Skin epidermis (tissue), 12 donors: ENCODE results near the gene GMIP.

Experiments
- H3K27ac ChIP-seq, 21 experiments: fragments of 200-600 bp; sonication (generic) in 11 of 21; one replicate each; pipeline ENCODE4 v1.5.0; 2020; ENCODE audit warnings: mild to moderate bottlenecking in 3 of 21, inconsistent platforms in 2 of 21, moderate library complexity in 2 of 21
- H3K4me3 ChIP-seq, 7 experiments: fragments of 200-600 bp; sonication (generic) in 2 of 7; one replicate each; pipeline ENCODE4 v1.5.0; 2020; ENCODE audit warnings: inconsistent platforms in 2 of 7, mild to moderate bottlenecking in 2 of 7, moderate library complexity in 1 of 7

The GMIP gene

DNA sequence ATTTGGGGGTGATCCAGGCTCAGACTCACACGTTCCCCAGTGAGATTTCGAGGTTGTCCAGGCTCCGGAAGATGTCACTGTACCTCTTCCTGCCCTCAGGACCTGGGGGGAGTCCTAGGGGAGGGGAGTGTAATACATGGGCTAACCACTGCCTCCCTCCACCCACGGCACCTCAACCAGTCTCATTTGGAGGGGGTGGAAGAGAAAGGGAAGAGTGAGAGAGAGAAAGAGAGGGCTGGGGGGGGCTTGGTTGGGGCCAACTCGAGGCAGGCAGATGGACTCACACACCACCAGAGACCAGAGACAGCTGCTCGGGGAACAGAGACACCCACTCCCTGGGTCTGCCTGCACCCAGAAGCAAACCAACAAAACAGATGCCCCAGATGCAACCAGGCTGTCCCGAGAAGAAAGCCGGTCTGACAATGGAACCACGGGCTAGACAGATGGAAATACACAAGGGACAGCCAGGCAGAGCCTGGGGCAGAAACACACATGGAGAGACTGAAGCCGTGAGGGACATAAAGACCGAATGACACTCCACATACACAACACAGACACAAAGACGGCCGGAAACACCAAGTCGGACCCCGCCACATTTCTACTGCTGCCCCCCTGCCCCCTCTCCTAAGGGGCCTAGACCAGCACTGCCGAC is 825 bp downstream of the GMIP start:
- H3K4me3 ChIP-seq: peak overlapping the region; percentile 72 to 97 (median 85)
- H3K27ac ChIP-seq: peak overlapping the region; percentile 59 to 97 (median 88)

DNA sequence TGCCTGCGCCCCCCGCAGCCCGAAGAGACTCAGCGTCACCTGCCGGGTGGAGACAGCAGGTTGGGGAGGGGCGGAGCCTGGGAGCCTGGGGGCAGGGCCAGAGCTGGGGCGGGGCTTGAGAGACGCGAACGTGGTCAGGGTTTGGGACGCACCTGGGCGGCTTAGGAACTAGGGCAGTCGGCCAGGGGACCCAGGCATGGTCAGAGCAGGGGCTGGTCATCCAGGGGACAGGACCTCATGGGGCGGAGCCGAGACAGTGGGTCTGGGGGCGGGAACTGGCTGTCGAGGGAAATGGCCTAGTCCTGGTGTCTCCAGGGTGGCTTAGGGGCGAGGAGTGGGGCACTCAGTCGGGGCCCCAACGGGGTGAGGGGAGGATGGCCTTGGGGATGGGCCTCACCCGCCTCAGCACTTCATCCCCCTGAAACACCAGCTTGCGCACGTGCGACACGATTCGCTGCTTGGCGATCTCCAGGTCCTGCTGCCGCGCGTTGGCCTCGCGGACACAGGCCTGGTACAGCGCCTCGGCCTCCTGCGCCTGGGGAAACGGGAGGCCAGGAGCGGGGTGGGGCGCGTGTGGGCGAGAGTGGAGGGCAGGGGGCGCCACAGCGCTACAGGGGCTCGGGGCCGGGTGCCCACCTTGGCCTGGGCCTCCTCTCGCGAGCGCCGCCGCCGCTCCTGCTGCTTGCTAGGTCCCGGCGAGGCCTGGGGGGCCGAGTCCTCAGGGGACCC is 5.8 kb downstream of the GMIP start:
- H3K27ac ChIP-seq: no peak overlapping the region
- H3K4me3 ChIP-seq: no peak overlapping the region

DNA sequence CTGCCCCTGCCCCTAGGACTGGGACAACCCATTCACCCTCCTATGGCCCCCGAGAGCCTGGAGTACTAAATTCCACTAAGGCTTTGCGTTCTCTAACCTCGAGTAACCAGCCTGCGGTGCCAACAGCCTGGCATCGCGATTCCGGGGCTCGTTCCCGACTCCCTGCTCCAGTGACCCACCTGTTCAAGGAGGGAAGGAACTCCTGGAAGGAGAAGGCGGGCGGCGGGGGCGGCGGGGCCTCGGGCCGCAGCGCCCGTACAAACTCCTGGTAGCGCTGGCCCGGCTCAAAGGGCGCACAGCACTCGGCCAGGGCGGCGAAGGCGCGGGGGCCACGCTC is 6.3 kb downstream of the GMIP start:
- H3K27ac ChIP-seq: no peak overlapping the region
- no peak overlapping the region for H3K4me3 ChIP-seq

DNA sequence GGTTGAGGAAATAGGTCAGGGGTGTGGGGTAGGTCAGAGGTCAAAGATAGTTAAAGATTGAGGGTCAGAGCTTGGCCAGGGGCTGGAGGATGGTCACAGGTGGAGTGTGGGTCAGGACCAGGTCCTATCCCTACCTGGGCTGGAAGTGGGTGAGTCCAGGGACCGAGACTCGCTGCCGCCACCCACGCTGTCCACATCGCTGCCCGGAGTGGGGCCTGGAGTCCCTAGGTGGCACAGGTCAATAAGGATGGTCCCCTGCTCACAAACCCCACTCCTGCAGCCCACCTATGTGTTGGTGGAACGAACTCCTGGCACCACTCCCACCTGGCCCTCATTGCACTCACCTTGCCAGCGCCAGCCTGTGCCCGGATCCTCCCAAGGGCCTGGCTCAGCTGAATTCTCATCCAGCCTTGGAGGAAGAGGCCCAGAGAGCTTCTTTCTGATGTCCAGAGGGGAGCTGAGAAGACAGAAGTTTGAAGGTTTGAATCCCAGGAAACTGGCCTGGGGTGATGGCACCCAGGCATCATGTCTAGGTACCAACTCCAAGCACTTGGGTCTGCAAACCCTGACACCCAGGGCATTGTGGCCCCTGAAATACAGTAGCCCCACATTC is 6.8 kb downstream of the GMIP start:
- no peak overlapping the region for H3K4me3 ChIP-seq
- no peak overlapping the region for H3K27ac ChIP-seq

DNA sequence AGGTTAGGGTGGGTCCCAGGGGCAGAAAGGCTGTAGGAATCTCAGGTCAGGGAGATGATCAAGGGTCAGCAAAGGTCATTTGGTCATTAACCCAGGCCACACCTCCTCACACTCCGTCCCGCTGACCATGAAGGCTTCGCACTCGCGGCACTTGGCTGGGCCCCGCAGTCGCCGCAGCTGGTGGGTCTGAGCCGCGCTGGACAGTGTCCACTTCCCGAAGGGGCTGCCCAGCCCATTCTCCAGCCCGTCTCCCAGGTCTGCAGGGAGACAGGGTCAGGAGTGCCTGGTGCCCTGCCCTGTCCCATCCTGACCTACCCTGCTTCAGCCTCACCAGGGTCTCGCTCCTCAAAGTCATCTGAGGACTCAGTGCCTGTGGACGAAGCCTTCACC is 8.1 kb downstream of the GMIP start:
- Histone ChIP-seq H3K4me3 (no peak overlapping the region), H3K27ac (no peak overlapping the region)

DNA sequence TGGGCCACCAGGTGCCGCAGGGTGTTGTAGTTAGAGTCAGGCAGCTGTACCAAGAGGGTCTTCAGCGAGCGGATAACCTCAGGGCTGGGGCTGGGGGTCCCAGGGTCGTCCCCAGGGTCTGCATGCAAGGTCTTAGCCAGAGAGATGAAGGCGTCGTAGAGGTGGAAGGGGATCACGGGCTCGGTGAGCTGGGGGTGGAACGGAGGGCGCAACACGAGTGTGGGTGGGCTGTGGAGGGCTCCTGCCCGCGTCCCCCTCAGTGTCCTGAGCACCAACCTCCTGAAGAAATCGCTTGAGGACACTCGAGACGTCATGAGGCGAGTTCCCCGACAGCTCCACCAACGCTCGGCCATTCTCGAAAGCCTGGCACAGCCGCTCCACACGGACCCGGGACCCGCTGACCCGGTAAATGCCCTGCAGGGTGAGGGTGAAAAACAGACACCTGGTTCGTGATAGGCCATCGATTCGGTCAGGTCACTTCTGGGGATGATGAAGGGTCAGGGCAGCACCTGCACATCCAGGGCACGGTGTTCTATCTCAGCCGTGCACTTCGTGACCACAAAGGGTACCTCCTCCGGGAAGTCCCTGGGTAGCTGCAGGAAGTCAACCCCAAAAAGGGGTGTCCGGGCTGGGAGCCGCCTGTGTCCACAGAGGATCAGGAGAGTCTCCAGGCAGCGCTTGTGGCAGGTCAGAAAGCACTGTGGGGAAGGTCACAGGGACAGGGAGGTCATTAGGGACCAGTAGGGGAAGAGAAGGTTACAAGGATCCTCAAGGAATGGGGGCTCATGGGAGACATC is 8.7 kb downstream of the GMIP start:
- Histone ChIP-seq H3K4me3 (no peak overlapping the region), H3K27ac (no peak overlapping the region)

DNA sequence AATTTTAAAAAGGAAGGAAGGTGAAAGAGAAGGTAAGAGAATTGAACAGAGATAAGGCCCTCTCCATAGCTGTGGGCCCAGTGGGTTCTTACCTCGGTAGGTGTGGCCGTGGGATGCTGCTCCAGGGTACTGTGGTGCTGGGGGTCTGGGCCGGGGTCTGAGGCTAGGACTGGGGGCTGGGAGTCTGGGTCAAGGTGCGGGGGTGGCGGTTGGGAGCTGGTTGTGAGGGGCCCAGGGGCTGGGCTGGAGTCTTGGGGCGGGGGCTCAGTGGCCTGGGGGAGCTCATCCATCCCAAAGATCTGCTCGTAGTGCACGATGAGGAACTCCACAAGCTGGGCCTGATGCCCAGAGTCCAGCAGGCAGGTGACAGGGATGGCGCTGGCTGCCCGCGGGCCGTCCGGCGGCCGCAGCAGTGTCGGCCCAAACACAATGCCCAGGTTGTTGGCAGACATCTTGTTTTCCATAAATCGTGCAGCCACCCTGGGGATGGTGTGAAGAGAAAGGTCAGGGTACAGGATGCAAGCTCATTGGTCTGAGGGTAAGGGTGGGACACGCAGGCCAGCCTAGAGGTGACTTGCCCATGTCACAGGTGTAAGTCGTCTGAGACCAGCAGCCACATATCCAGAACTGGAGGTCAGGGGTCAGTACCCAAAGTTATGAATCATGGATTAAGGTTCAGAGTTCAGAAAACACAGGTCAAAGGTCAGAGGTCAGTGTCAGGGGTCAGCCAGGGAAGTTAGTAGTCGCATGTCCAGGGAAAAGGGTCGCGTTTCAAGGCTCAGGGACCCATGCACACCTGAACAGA is 9.5 kb downstream of the GMIP start:
- Histone ChIP-seq H3K27ac (no peak overlapping the region), H3K4me3 (no peak overlapping the region)

DNA sequence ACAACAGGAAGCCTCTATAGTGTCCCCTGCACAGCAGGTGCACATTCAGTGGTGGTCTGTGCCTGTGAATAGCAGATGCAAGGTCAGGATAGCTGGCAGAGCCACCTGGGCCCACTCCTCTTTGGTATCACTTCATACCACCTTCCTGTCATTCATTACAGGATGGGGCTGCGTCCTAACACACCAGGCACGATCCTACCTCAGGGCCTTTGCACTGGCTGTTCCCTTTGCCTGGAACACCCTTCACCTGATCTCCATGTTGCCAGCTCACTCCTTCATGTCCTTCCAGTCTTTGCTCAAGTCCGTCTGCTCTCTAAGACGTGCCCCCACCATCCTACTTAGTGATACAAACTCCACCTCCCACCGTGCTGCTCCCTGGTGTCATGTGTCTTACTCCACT is 10.8 kb downstream of the GMIP start:
- Histone ChIP-seq H3K4me3 (no peak overlapping the region), H3K27ac (no peak overlapping the region)

DNA sequence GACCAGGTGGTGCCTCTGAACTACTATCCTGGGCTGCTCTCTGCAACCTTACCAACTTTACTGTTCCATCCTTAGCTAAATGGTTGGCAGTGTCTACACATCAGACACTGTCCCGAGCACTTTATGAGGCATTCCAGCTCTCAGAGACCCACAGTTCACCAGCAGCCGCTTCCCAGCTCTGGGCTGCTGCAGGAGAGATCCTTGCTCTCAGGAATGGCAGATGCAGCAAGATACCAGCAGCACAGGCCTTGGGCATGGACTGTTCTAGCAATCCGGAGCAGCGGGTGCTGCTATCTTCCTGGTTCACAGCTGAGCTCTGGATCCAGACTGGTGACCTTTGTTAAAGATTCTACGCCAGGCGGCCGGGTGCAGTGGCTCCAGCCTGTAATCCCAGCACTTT is 12.1 kb downstream of the GMIP start:
- H3K27ac ChIP-seq: no peak overlapping the region
- H3K4me3 ChIP-seq: no peak overlapping the region

DNA sequence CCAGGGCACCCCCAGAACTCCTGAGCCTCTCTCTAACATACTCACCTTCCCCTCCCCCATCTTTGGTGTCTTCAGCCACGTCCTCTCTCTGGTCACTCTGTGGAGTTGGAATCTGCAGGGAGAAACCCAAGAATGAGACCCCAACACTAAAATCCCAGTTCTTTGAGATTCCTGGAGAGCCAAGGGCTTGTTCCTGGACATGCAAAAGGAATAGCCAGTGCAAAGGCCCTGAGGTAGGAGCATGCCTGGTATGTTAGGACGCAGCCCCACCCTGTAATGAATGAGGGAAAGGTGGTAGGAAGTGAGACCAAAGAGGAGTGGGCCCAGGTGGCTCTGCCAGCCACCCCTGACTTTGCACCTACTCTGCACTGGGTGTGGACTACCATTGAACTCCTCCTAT is 13.0 kb downstream of the GMIP start:
- Histone ChIP-seq H3K27ac (no peak overlapping the region), H3K4me3 (no peak overlapping the region)

DNA sequence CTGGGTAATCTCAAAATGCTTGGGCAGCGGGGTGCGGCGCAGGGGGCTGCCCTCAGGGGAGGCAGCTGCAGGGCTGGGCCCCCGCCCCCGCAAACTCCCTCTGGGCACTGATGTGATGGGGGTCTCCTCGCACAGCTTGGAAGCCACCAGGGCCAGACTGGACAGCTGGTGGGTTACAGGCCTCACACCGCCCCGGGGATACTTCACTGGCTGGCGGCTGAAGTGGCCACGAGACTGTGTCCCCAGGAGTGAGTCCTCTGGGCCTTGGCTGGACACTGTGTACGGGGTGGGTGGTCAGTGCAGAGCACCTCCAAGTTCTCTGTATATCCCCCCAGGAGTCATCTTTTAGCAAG is 13.4 kb downstream of the GMIP start:
- Histone ChIP-seq H3K27ac (no peak overlapping the region), H3K4me3 (no peak overlapping the region)

DNA sequence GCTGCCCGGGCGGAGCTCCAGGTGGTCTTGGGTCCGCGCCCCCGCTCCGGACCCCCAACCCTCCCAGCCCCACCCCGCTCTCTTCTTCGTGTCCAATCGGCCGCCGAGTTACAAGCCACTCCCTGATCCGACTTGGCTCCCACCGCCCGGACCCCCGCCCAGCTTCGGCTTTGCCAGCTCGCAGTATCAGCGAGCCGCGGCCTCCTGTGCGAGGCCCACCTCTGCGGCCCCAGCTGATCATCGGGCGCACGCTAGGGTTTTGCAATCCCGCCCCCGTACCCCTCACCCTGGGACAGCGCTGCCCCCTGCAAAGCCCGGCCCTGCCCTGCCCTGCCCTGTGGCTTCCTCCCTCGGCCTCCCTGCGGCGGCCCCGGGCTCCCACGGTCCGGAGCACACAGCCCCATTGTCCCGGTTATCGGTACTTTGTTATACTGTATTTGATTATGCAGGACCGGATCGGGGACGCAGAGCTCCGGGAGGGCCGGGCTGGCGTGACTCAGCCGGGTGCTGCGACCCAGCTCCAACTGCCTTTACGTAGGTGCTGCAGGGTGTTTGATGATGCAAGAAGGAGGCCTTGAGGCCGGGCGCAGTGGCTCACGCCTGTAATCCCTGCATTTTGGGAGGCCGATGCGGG is 14.8 kb downstream of the GMIP start:
- peak overlapping the region; percentile 46 to 72 (median 68) for H3K4me3 ChIP-seq

DNA sequence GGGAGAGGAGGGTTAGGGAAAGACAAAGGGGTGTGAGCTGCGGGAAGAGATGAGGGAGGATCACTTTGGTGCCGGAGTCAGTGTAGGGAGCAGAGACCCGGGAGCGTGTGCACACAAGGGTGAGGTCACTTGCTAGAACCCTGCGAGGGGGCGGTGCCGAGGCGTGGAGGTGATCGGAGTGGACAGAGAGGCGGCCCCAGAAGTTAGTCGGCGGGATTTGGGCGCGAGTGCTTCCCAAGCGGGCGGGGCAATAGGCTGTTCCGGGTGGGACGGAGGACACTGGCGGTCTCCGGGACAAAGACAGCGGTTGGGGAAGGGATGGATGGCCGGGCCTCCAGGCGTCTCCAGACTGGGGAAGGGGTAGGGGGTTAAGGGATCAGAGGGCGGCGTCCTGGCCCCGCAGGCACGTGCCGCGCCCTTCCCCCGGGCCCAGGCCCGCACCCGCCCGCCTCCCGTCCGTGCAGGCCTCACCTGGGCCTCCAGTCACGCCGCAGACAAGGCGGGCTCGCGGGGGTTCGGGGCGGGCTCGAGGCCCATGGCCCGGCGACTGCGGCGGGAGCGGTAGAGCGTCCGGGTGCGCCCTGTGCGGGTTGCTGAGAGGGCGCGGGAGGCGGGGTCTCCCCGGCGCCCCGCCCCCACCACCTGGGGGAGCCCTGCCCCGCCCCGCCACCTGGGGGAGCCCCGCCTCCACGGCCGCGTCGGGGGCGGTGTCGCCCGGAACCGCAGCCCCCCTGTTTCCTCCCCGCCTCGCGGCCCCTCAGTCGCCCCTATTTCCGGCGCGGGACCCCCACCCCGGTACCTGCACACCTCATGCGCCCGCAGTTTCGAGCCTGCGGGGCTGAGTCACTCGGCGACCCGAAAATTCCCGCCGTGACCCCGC is 15.6 kb downstream of the GMIP start, which contains the start of gene LPAR2:
TSS of gene LPAR2 (minus strand) at position 600 of the 880 bp plus-strand sequence. CDS start 945 bp downstream, outside the sequence.
- Histone ChIP-seq H3K27ac (peak within 1 kb of the TSS in 20 of 21 experiments; percentile 62 to 94 (median 86)), H3K4me3 (peak within 1 kb of the TSS; percentile 46 to 72 (median 68))

More for the DNA sequence above, 14.8 kb downstream of the GMIP start:
- H3K27ac ChIP-seq: peak overlapping the region in 20 of 21 experiments; percentile 62 to 94 (median 86)

DNA sequence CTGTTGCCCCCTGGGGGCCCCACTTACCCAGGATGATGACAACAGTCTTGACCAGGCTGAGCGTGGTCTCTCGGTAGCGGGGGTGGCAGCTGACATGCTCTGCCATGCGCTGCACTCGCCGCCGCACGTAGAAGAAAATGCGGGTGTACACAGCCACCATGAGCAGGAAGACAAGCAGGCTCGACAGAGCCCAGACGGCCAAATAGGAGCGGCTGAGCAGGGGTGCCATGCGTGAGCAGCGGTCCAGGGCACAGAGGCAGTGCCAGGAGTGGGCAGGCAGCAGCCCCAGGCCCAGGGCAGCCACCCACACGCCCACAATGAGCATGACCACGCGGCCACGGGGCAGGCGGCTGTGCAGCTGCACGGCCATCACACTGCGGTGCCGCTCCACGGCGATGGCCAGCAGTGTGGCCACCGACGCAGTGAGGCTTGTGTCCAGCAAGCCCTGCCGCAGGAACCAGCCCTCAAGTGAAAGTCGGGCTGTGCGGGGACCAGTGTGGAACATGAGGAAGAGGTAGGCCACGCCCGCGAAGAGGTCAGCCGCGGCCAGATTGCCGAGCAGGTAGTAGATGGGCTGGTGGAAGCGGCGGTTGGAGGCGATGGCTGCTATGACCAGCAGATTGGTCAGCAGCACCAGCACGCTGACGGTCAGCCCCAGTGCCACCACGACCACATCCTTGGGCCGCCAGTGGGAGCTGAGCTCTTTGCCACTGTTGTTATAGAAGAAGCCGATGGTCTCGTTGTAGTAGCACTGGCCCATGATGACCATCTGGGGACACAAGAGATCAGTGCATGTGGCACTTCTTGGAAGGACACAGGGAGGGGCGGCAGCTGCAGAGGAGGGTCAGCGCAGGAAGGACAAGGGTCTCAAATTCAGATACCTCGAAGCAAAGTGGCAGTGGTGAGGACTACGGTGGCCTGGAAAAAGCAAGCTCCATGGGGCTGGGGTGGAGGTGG is 16.7 kb downstream of the GMIP start:
- Histone ChIP-seq H3K4me3 (peak overlapping the region in 6 of 7 experiments; percentile 46 to 72 (median 69)), H3K27ac (peak overlapping the region in 9 of 21 experiments; percentile 80 to 91 (median 86))

DNA sequence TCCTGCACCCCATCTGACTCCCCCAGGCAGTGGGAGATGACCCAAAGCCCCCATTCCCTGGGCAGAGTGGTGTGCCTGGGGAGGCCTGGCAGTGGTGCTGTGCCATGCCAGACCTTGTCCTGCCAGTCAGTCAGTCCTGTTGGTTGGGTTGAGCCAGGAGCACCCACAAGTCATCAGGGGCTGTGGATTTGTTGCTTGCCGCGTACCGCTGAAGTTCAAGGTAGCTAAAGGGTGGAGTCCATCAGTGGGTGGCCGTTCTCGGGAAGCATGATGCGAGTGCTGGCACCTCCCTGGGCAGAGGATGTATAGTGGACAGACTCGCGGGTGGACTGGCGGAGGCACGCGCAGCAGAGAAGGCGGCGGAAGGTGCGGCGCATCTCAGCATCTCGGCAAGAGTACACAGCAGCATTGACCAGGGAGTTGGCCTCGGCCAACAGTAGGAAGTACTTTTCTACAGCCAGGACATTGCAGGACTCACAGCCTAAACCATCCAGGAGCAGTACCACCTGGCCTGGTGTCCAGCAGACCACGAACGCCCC is 19.4 kb downstream of the GMIP start:
- H3K4me3 ChIP-seq: no peak overlapping the region
- no peak overlapping the region for H3K27ac ChIP-seq

DNA sequence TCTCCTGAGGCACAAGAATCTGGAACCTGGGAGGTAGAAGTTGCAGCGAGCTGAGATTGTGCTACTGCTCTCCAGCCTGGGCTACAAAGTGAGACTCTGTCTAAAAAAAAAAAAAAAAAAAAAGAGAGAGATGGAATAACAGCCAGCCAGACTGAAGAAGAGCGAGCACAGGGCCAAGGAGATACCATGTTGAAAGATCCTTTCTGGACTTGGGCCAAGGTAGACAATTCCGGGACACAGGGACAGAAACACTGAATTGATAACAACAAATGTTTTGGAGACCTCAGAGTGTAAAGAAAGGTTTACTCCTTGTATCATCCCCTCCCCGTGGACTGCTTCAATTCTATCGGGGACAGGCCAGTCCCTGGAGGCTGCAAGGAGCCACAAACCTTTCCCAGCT is 20.1 kb downstream of the GMIP start:
- no peak overlapping the region for H3K27ac ChIP-seq
- H3K4me3 ChIP-seq: no peak overlapping the region

DNA sequence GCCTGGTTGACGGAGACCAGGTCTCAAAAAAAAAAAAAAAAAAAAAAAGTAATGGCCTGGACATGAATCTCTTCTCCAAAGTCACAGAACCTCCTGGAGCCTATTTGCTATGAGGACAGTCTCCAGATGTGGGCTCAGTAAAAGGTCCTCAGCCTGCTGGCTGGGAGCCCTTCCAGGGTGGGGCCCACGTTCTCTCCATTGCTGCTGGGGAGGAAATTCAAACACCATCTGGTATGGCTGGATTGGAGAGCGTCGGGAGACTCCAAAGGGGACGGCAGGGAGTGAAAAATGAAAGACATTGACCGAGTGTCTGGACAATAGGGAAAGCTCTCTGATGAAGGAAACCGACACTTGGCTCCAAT is 23.6 kb downstream of the GMIP start:
- H3K4me3 ChIP-seq: no peak overlapping the region
- no peak overlapping the region for H3K27ac ChIP-seq
